Chondrocyte (in vitro differentiated cells): ENCODE data around the gene BCL2L15. TPM values are rescaled to one million over a fixed set of nuclear protein-coding genes. Genes with fewer than 3 reads are reported as not detected.

Experiments used
- DNase-seq: peaks from one replicate; pipeline ENCODE4 v3.0.0; 2021; ENCODE audit warnings: mixed read lengths, low spot score
- H3K27ac Mint-ChIP-seq: one replicate; pipeline ENCODE4 v1.8.0; 2021; ENCODE audit warnings: mild to moderate bottlenecking, moderate library complexity, mixed read lengths; ENCODE audit not compliant: unreplicated experiment
- H3K27me3 Mint-ChIP-seq: 2 replicates; pipeline ENCODE4 v1.8.0; 2021; ENCODE audit warnings: low read depth, mixed read lengths
- H3K36me3 Mint-ChIP-seq: 2 replicates; pipeline ENCODE4 v1.8.0; 2021; ENCODE audit warnings: low read depth, mixed read lengths
- H3K4me1 Mint-ChIP-seq: 2 replicates; pipeline ENCODE4 v1.8.0; 2021; ENCODE audit warnings: low read depth, mild to moderate bottlenecking, mixed read lengths
- H3K4me3 Mint-ChIP-seq: one replicate; pipeline ENCODE4 v1.8.0; 2021; ENCODE audit warnings: mild to moderate bottlenecking, moderate library complexity, mixed read lengths; ENCODE audit not compliant: unreplicated experiment
- H3K9me3 Mint-ChIP-seq: 2 replicates; pipeline ENCODE4 v1.8.0; 2021; ENCODE audit warnings: low read depth, mixed read lengths
- total RNA-seq: library from RNA; stranded (reverse); gene quantifications from 3 replicates; pipeline ENCODE4 v1.2.1, GENCODE V29; 2021
- TF ChIP-seq, protein P1 (sequence below): fragments of 200-600 bp; sonication (generic); IDR thresholded peaks from 2 replicates; pipeline ENCODE4 v1.5.0; 2021; ENCODE audit warnings: antibody characterized with exemption, mild to moderate bottlenecking, moderate library complexity

Gene BCL2L15
- total RNA-seq, 1 donor from 2014 or later, result 0.17 TPM

DNA sequence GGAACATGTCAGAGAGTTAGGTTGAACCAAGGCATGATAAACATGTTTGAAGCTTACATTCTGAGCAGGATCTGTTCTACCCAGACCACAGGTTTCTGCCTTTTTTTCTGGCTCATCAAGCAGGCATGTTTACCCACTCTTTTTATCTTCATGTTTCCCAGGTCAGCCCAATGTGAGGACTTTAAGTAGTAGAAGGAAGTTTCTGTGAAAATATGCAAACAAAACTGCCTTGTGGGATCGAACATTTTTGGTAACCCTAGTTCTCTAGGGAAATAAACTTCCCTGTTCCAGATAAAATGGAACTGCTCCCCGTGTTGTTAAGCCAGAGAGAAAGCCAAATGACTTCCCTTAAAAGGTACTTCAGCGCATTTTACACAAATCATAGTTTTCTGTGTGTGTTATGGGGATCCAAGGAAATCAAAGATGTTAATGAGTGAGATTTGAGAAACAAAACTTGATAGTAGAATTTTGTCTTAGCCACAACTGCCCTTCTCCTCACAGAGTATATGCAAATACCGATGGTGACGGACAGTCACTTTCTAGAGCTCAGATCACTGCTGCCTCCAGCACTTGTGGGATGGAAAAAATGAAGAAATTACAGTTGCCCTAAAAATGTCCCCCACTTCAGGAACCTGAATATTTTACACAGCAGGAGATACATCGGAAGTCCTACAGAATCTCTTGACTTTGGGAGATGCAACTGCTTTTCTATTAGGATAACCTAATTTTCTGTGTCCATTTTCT, 41.0 kb upstream of the BCL2L15 start:
- TF ChIP-seq, protein P1, sequence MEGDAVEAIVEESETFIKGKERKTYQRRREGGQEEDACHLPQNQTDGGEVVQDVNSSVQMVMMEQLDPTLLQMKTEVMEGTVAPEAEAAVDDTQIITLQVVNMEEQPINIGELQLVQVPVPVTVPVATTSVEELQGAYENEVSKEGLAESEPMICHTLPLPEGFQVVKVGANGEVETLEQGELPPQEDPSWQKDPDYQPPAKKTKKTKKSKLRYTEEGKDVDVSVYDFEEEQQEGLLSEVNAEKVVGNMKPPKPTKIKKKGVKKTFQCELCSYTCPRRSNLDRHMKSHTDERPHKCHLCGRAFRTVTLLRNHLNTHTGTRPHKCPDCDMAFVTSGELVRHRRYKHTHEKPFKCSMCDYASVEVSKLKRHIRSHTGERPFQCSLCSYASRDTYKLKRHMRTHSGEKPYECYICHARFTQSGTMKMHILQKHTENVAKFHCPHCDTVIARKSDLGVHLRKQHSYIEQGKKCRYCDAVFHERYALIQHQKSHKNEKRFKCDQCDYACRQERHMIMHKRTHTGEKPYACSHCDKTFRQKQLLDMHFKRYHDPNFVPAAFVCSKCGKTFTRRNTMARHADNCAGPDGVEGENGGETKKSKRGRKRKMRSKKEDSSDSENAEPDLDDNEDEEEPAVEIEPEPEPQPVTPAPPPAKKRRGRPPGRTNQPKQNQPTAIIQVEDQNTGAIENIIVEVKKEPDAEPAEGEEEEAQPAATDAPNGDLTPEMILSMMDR, result no peak
- H3K36me3 Mint-ChIP-seq, result no peaks in the 10 kb centered on the region
- H3K27ac Mint-ChIP-seq, result peak overlapping the region; percentile 100
- H3K9me3 Mint-ChIP-seq, result no peaks in the 10 kb centered on the region
- peak overlapping the region; percentile 97 for H3K4me3 Mint-ChIP-seq
- H3K4me1 Mint-ChIP-seq, result peaks cover 44% of the 10 kb centered on the region
- no peak for DNase-seq
- H3K27me3 Mint-ChIP-seq, result peaks cover 6% of the 10 kb centered on the region

DNA sequence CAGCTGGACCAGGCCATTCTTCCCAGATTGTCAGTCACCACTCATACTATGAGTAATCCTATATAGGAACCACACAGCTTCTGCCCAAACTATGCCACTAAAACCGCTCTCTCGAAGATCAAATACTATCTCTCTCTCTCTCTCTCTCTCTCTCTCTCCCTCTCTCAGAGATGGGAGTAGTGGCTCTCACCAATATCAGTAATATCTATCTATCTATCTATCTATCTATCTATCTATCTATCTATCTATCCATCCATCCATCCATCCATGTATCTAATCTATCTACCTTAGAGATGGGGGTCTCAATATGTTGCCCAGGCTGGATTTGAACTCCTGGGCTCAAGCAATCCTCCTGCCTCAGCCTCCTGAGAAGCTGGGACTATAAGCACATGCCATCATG, 37.1 kb upstream of the BCL2L15 start:
- Mint-ChIP-seq H3K27ac (no peak overlapping the region), H3K4me1 (peaks cover 15% of the 10 kb centered on the region), H3K27me3 (peaks cover 9% of the 10 kb centered on the region), H3K36me3 (no peaks in the 10 kb centered on the region), H3K4me3 (no peak overlapping the region), H3K9me3 (no peaks in the 10 kb centered on the region)
- no peak for DNase-seq
- TF ChIP-seq, protein P1, result no peak

DNA sequence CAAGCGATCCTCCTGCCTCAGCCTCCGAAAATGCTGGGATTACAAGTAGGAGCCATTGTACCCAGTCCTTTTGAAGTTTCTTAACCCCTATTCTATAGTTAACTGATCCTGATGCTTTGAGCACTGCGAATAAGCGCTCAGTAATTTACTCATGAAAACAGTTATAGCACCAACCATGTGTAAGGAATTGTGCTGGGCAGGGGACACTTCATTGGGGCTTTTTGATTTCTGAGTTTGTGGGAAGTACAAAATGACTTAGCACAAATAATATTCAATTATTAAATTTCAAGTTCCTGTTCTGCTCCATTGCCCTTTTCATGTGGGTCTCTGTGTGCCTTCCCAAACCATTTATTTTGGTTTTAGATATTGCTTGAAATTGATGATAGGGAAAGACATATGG, 35.6 kb upstream of the BCL2L15 start:
- DNase-seq, result no peak
- Mint-ChIP-seq H3K27ac (no peak overlapping the region), H3K9me3 (no peaks in the 10 kb centered on the region), H3K27me3 (peaks cover 9% of the 10 kb centered on the region), H3K36me3 (no peaks in the 10 kb centered on the region), H3K4me1 (peaks cover 4% of the 10 kb centered on the region), H3K4me3 (no peak overlapping the region)
- TF ChIP-seq, protein P1, result no peak

DNA sequence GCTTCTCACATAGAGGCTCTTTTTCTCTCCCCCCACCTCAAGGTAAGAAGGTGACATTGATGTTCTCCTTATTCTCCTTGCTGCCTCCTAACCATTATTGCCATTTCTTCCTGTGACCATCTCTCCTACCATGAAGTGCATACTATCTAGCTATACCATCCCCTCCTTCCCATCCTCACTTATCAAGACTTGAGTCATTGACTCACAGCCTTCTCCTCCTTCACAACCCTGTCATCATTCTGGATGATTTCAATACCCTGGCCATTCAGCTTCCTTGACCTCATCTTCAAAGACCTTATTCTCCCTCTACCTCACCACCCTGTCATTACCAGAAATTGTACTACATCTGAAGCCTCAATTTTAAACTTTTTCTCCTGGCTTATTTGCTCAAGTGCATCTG, 30.9 kb upstream of the BCL2L15 start:
- H3K9me3 Mint-ChIP-seq, result no peaks in the 10 kb centered on the region
- no peak for DNase-seq
- peaks cover 2% of the 10 kb centered on the region for H3K4me1 Mint-ChIP-seq
- H3K4me3 Mint-ChIP-seq, result no peak overlapping the region
- no peak overlapping the region for H3K27ac Mint-ChIP-seq
- TF ChIP-seq, protein P1, result no peak
- H3K36me3 Mint-ChIP-seq, result peaks cover 1% of the 10 kb centered on the region
- H3K27me3 Mint-ChIP-seq, result peaks cover 4% of the 10 kb centered on the region

DNA sequence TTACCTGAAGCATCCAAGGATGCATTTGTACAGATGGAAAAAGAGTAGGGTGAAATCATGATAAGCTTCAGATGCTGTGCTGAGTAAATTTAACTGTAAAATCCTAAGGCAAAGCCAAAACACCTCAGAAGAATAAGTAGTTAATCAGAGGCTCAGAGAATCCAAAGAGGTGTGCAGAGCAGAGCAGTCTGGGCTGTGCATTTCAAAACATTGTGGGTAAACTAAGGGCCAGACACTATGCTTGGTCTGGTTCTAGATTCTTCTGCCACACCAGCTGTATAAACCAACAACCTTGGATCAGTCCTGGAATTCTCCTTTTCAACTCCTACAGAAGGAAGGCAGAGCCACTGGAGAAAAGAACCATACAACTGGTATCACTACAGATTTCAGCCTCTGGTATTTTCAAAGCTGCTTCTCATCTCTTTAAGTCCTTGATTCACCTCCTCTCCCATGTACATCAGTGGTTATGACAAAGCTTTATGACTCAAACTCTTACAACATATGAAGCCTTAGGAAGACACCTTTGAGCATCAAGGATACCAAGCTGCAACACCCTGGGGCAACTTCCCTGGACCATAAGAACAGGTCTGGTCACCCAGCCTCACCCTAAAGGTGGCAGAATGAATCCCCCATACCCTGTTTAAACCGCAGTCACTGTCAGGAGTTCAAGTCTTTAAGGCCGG, 30.2 kb upstream of the BCL2L15 start:
- DNase-seq, result no peak
- Mint-ChIP-seq H3K27ac (no peak overlapping the region), H3K4me1 (peaks cover 9% of the 10 kb centered on the region), H3K4me3 (no peak overlapping the region), H3K9me3 (no peaks in the 10 kb centered on the region), H3K27me3 (peaks cover 2% of the 10 kb centered on the region), H3K36me3 (peaks cover 1% of the 10 kb centered on the region)
- TF ChIP-seq, protein P1, result no peak
